PC-9 (cell line): Measurements from ENCODE around the gene OCA2. TPM values are rescaled to one million over a fixed set of nuclear protein-coding genes. Genes with fewer than 3 reads are reported as not detected.
A peak's percentile ranks its signal among the peaks of the same experiment; 100 is the strongest.

Experiments
- BruUV-seq: library from RNA; stranded (reverse); fragments of 400-500 nt; replicated peaks from 2 replicates; lab custom pipeline; 2021; lab: Mats Ljungman, UMichigan
- CTCF ChIA-PET: fragments of 300-600 bp; sonication (Branson Sonifier 250); formaldehyde crosslinking; loops from one replicate; lab custom pipeline; 2022; ENCODE audit warnings: antibody characterized with exemption; lab: Charles Lee
- POLR2A ChIA-PET: fragments of 300-600 bp; sonication (Branson Sonifier 250); formaldehyde crosslinking; loops from one replicate; lab custom pipeline; 2022; ENCODE audit warnings: antibody characterized with exemption; ENCODE audit not compliant: unreplicated experiment; lab: Charles Lee
- DNase-seq, 2 experiments: peaks; one replicate each; pipeline versions ENCODE4 v3.0.0 to v3.0.0-alpha.2; 2015 to 2022; ENCODE audit warnings: mixed read lengths in 1 of 2
- H2AFZ ChIP-seq: fragments of 200-600 bp; sonication (generic); 2 replicates; pipeline ENCODE4 v1.8.1; 2017; ENCODE audit warnings: antibody characterized with exemption
- H3F3A ChIP-seq: fragments of 200-600 bp; sonication (generic); 2 replicates; pipeline ENCODE4 v1.8.1; 2017; ENCODE audit warnings: antibody characterized with exemption, mild to moderate bottlenecking, low read depth; ENCODE audit not compliant: insufficient read depth
- H3K27ac ChIP-seq: fragments of 200-600 bp; sonication (generic); 2 replicates; pipeline ENCODE4 v1.6.1; 2016; ENCODE audit warnings: mixed run types
- H3K27me3 ChIP-seq: fragments of 200-600 bp; sonication (generic); 2 replicates; pipeline ENCODE4 v1.6.1; 2016; ENCODE audit warnings: low read depth, mixed run types; ENCODE audit not compliant: insufficient read depth
- H3K36me3 ChIP-seq: fragments of 200-600 bp; sonication (generic); 2 replicates; pipeline ENCODE4 v1.6.1; 2016; ENCODE audit warnings: low read depth, mixed run types
- H3K4me1 ChIP-seq: fragments of 200-600 bp; sonication (generic); replicated peaks from 2 replicates; pipeline ENCODE4 v1.6.1; 2016; ENCODE audit warnings: mixed run types; ENCODE audit not compliant: insufficient read depth
- H3K4me2 ChIP-seq: fragments of 200-600 bp; sonication (generic); 2 replicates; pipeline ENCODE4 v1.6.1; 2017; ENCODE audit warnings: mixed run types
- H3K4me3 ChIP-seq: fragments of 200-600 bp; sonication (generic); 2 replicates; pipeline ENCODE4 v1.6.1; 2016; ENCODE audit warnings: mixed run types
- H3K79me2 ChIP-seq: fragments of 200-600 bp; sonication (generic); 2 replicates; pipeline ENCODE4 v1.6.1; 2017; ENCODE audit warnings: low read depth, mixed run types
- H3K9me2 ChIP-seq: fragments of 200-600 bp; sonication (generic); 2 replicates; pipeline ENCODE4 v1.8.1; 2017; ENCODE audit warnings: mild to moderate bottlenecking; ENCODE audit not compliant: insufficient read depth
- H3K9me3 ChIP-seq: fragments of 200-600 bp; sonication (generic); 2 replicates; pipeline ENCODE4 v1.8.1; 2016; ENCODE audit warnings: low read depth; ENCODE audit not compliant: insufficient read depth
- H4K20me1 ChIP-seq: fragments of 200-600 bp; sonication (generic); 2 replicates; pipeline ENCODE4 v1.8.1; 2017; ENCODE audit not compliant: insufficient read depth
- CTCF ChIP-seq: fragments of 200-600 bp; sonication (generic); conservative IDR thresholded peaks from 2 replicates; pipeline ENCODE4 v1.6.1; 2017; ENCODE audit warnings: mixed run types, antibody characterized with exemption, mild to moderate bottlenecking, moderate library complexity
- EZH2 ChIP-seq: fragments of 200-600 bp; sonication (generic); IDR thresholded peaks from 2 replicates; pipeline ENCODE4 v1.8.0; 2017; ENCODE audit warnings: antibody characterized with exemption, low read depth
- intact Hi-C: fragments of 100-400 bp; cut with micrococcal nuclease; formaldehyde crosslinking; loops from one replicate; pipeline ENCODE4 v1.10.0; 2022; ENCODE audit not compliant: unreplicated experiment
- total RNA-seq: library from RNA; stranded (reverse); gene quantifications from 2 replicates; pipeline ENCODE4 v1.2.3, GENCODE V29; 2021

OCA2 gene
- total RNA-seq, 1 experiment from 2014 or later, result not detected

- no peak overlapping the region for H3K4me2 ChIP-seq
- BruUV-seq, result no TSS peak
- no peaks in the 10 kb centered on the region for H3K4me1 ChIP-seq
- H3K4me3 ChIP-seq, result no peak overlapping the region
- H3K36me3 ChIP-seq, result no peaks in the 10 kb centered on the region
- H3K9me2 ChIP-seq, result no peaks in the 10 kb centered on the region
- peaks cover 39% of the 10 kb centered on the region for H3K27me3 ChIP-seq
- H3F3A ChIP-seq, result no peaks in the 10 kb centered on the region
- POLR2A ChIA-PET, result interaction anchor here (0.6 kb wide), 1 partner anchor 164 kb away, joined by 4 read pairs; no protein-coding TSS in a partner anchor
- H2AFZ ChIP-seq, result no peak overlapping the region
- H3K9me3 ChIP-seq, result no peaks in the 10 kb centered on the region
- no peaks in the 10 kb centered on the region for H4K20me1 ChIP-seq
- DNase-seq, result peak; percentile 43 to 45
- H3K27ac ChIP-seq, result no peak overlapping the region
- H3K79me2 ChIP-seq, result no peaks in the 10 kb centered on the region
- intact Hi-C loops, result no loop called here
- CTCF ChIA-PET, result no interaction called here
- peak; percentile 45; the same call in 1 of the 2 replicates for TF ChIP-seq CTCF
- no peak for TF ChIP-seq EZH2
Measured at GRCh38 chr15:28021281-28022039, 77.7 kb downstream of the OCA2 start.

GRCh38 chr15:28020644-28021043 is 78.5 kb downstream of the OCA2 start:
- DNase-seq, result no peak
- Histone ChIP-seq H3K36me3 (no peaks in the 10 kb centered on the region), H3F3A (no peaks in the 10 kb centered on the region), H3K27me3 (peaks cover 36% of the 10 kb centered on the region), H3K9me2 (no peaks in the 10 kb centered on the region), H3K4me1 (no peaks in the 10 kb centered on the region), H3K4me2 (no peak overlapping the region), H2AFZ (no peak overlapping the region), H3K79me2 (no peaks in the 10 kb centered on the region), H3K4me3 (no peak overlapping the region), H3K27ac (no peak overlapping the region), H4K20me1 (no peaks in the 10 kb centered on the region), H3K9me3 (no peaks in the 10 kb centered on the region)
- intact Hi-C loops, result no loop called here
- CTCF ChIA-PET, result no interaction called here
- TF ChIP-seq CTCF (no peak), EZH2 (no peak)
- POLR2A ChIA-PET, result no interaction called here
- no TSS peak for BruUV-seq

- TF ChIP-seq CTCF (no peak), EZH2 (no peak)
- POLR2A ChIA-PET, result no interaction called here
- H3K4me1 ChIP-seq, result no peaks in the 10 kb centered on the region
Measured at GRCh38 chr15:28019594-28020309, 79.4 kb downstream of the OCA2 start.

More at GRCh38 chr15:28019594-28020309, 79.4 kb downstream of the OCA2 start:
- H3K9me3 ChIP-seq, result no peaks in the 10 kb centered on the region
- no peaks in the 10 kb centered on the region for H4K20me1 ChIP-seq
- H3K9me2 ChIP-seq, result no peaks in the 10 kb centered on the region
- H3K27ac ChIP-seq, result no peak overlapping the region
- H3K27me3 ChIP-seq, result peaks cover 40% of the 10 kb centered on the region
- no peak overlapping the region for H2AFZ ChIP-seq
- BruUV-seq, result no TSS peak
- DNase-seq, result no peak
- no peaks in the 10 kb centered on the region for H3F3A ChIP-seq
- H3K4me3 ChIP-seq, result no peak overlapping the region
- no peaks in the 10 kb centered on the region for H3K79me2 ChIP-seq
- intact Hi-C loops, result no loop called here
- no peaks in the 10 kb centered on the region for H3K36me3 ChIP-seq
- H3K4me2 ChIP-seq, result no peak overlapping the region
- CTCF ChIA-PET, result no interaction called here
